Effector CD8-positive, alpha-beta T cell (primary cell): ENCODE data around the gene PHF19.

Source experiments
- DNase-seq: peaks from one replicate; lab custom pipeline; 2025; lab: John Stamatoyannopoulos, UW
- total RNA-seq, 4 experiments: gene quantifications; one replicate each; lab custom pipeline; 2026; lab: John Stamatoyannopoulos, UW

The PHF19 gene
- 54.3 to 139 (median 103) reads per million in 4 experiments for total RNA-seq

- DNase-seq: no peak
These were observed at the start of gene PHF19 for GRCh38 chr9:120876842-120877240. Gene PHF19, minus strand, starts transcription at chr9:120877188. Its CDS starts 2,447 bp downstream, at chr9:120874741.

- DNase-seq: no peak
These were observed 49.5 kb upstream of the PHF19 start, which contains the start of gene TRAF1 for GRCh38 chr9:120926397-120926928. Gene TRAF1, minus strand, starts transcription at chr9:120926796. Its CDS starts 721 bp downstream, at chr9:120926075.

- DNase-seq: peak; percentile 50
These were observed 48.8 kb upstream of the PHF19 start for GRCh38 chr9:120925535-120926396.

GRCh38 chr9:120924698-120925534 lies 47.9 kb upstream of the PHF19 start:
- DNase-seq: no peak

GRCh38 chr9:120923620-120924328 lies 46.8 kb upstream of the PHF19 start:
- no peak for DNase-seq

- DNase-seq: no peak
These were observed 45.6 kb upstream of the PHF19 start for GRCh38 chr9:120922404-120923195.

GRCh38 chr9:120921661-120922181 lies 44.7 kb upstream of the PHF19 start:
- DNase-seq: no peak

GRCh38 chr9:120920806-120921178 lies 43.8 kb upstream of the PHF19 start:
- DNase-seq: no peak

GRCh38 chr9:120919843-120920805 lies 43.1 kb upstream of the PHF19 start:
- no peak for DNase-seq

- DNase-seq: no peak
These were observed 42.2 kb upstream of the PHF19 start for GRCh38 chr9:120918931-120919842.

- no peak for DNase-seq
These were observed 41.2 kb upstream of the PHF19 start for GRCh38 chr9:120917929-120918762.

GRCh38 chr9:120916991-120917880 lies 40.2 kb upstream of the PHF19 start:
- DNase-seq: no peak

GRCh38 chr9:120916588-120916987 lies 39.6 kb upstream of the PHF19 start:
- no peak for DNase-seq

GRCh38 chr9:120915854-120916470 lies 39.0 kb upstream of the PHF19 start:
- no peak for DNase-seq

GRCh38 chr9:120914953-120915352 lies 38.0 kb upstream of the PHF19 start:
- no peak for DNase-seq

GRCh38 chr9:120914396-120914795 lies 37.4 kb upstream of the PHF19 start:
- no peak for DNase-seq
